ENCODE measurements around the gene RBM4B. TPM values are rescaled to one million over a fixed set of nuclear protein-coding genes. Genes with fewer than 3 reads are reported as not detected.

Gene RBM4B
- total and polyA plus RNA-seq, 2 experiments from 2014 or later, result 28.0 to 31.0 TPM

- peaks cover 41% of the 10 kb centered on the region for H3K36me3 Mint-ChIP-seq (ENCODE audit: low read depth)
Observed at GRCh38 chr11:66688561-66689534, 11.2 kb upstream of the RBM4B start.

More at GRCh38 chr11:66688561-66689534, 11.2 kb upstream of the RBM4B start:
- H3K4me1 Mint-ChIP-seq, result no peaks in the 10 kb centered on the region; the same call in 2 of the 3 replicates
- no peak for DNase-seq (ENCODE audit: low spot score)
- Histone ChIP-seq H3K4me3 (no peak overlapping the region), H3K9me2 (ENCODE audit: insufficient read depth) (no peaks in the 10 kb centered on the region), H3K27me3 (ENCODE audit: insufficient read depth) (no peaks in the 10 kb centered on the region), H3K4me2 (no peak overlapping the region), H4K20me1 (replicated peaks; ENCODE audit: insufficient read depth) (no peaks in the 10 kb centered on the region), H3K36me3 (ENCODE audit: insufficient read depth) (no peaks in the 10 kb centered on the region), H3K4me1 (ENCODE audit: insufficient read depth) (no peaks in the 10 kb centered on the region), H3K79me2 (replicated peaks; ENCODE audit: insufficient read depth) (no peaks in the 10 kb centered on the region), H2AFZ (no peak overlapping the region), H3F3A (replicated peaks; ENCODE audit: low read depth) (no peaks in the 10 kb centered on the region), H3K27ac (ENCODE audit: low read depth) (no peak overlapping the region)
- no peak overlapping the region; the same call in 2 of the 3 replicates for H3K4me3 Mint-ChIP-seq
- TF ChIP-seq CTCF (conservative IDR thresholded peaks at IDR 0.05; ENCODE audit: low read depth in 2 of 2) (no peak), REST (IDR thresholded peaks at IDR 0.05; ENCODE audit: unreplicated experiment) (no peak), POLR2AphosphoS5 (IDR thresholded peaks at IDR 0.05; ENCODE audit: low read depth) (no peak), NANOG (IDR thresholded peaks at IDR 0.05; ENCODE audit: borderline replicate concordance) (no peak), EZH2 (IDR thresholded peaks at IDR 0.05; ENCODE audit: low read depth, unreplicated experiment) (no peak), ZNF462 (CRISPR knock-in tag; IDR thresholded peaks at IDR 0.05) (no peak), JUNB (IDR thresholded peaks at IDR 0.05; ENCODE audit: unreplicated experiment) (no peak), EZH2phosphoT487 (IDR thresholded peaks at IDR 0.05; ENCODE audit: unreplicated experiment) (no peak), CREB1 (CRISPR knock-in tag; IDR thresholded peaks at IDR 0.05; ENCODE audit: low read depth) (no peak), STAT1 (IDR thresholded peaks at IDR 0.05; ENCODE audit: unreplicated experiment) (no peak), ZNF114 (CRISPR knock-in tag; IDR thresholded peaks at IDR 0.05) (no peak), ZNF331 (CRISPR knock-in tag; IDR thresholded peaks at IDR 0.05; ENCODE audit: low read depth) (no peak), ETS1 (IDR thresholded peaks at IDR 0.05) (no peak)
- H3K27ac Mint-ChIP-seq, result no peak overlapping the region
- H3K9me3 Mint-ChIP-seq, result no peaks in the 10 kb centered on the region; the same call in 2 of the 3 replicates
- H3K27me3 Mint-ChIP-seq (ENCODE audit: insufficient read depth, low read depth, poor library complexity), result peaks cover 7% of the 10 kb centered on the region
- no peak for ATAC-seq
